Sigmoid colon (tissue), 7 donors: ENCODE measurements around the gene MYL11. TPM values are rescaled to one million over a fixed set of nuclear protein-coding genes. Genes with fewer than 3 reads are reported as not detected.

Experiments
- DNase-seq: peaks from one replicate; pipeline ENCODE4 v3.0.0-alpha.2; 2019
- H3K27ac ChIP-seq, 4 donors: fragments of 200-600 bp; sonication (generic); one replicate each; pipeline ENCODE4 v1.5.1; 2016 to 2019; ENCODE audit warnings: mild to moderate bottlenecking in 1 of 4
- H3K27me3 ChIP-seq, 3 donors: fragments of 200-600 bp; sonication (generic); one replicate each; pipeline ENCODE4 v1.5.1; 2019; ENCODE audit warnings: mild to moderate bottlenecking in 1 of 3
- H3K36me3 ChIP-seq, 4 donors: fragments of 200-600 bp; sonication (generic); one replicate each; pipeline ENCODE4 v1.5.1; 2016 to 2019
- H3K4me1 ChIP-seq, 4 donors: fragments of 200-600 bp; sonication (generic); one replicate each; pipeline ENCODE4 v1.5.1; 2017 to 2019
- H3K4me3 ChIP-seq, 4 donors: fragments of 200-600 bp; sonication (generic); one replicate each; pipeline ENCODE4 v1.5.1; 2017 to 2019; ENCODE audit warnings: mild to moderate bottlenecking in 2 of 4, moderate library complexity in 1 of 4
- H3K9me3 ChIP-seq, 4 donors: fragments of 200-600 bp in 3 of 4; sonication (generic) in 3 of 4; one replicate each; pipeline versions ENCODE4 v1.5.1 to v1.6.1; 2013 to 2019
- EP300 ChIP-seq, 4 donors: sonication (generic); formaldehyde crosslinking; IDR thresholded peaks; one replicate each; pipeline ENCODE4 v1.6.1; 2017; ENCODE audit warnings: antibody characterized with exemption in 4 of 4
- POLR2A ChIP-seq, 2 donors: fragments of 450-650 bp; IDR thresholded peaks; one replicate each; pipeline ENCODE4 v1.6.1; 2016; ENCODE audit warnings: antibody characterized with exemption in 2 of 2, mild to moderate bottlenecking in 2 of 2, moderate library complexity in 2 of 2
- POLR2AphosphoS5 ChIP-seq, 4 donors: sonication (generic); formaldehyde crosslinking; IDR thresholded peaks; one replicate each; pipeline ENCODE4 v1.6.1; 2017; ENCODE audit warnings: antibody characterized with exemption in 4 of 4
- WGBS, 2 donors: extraction: QIAGEN DNeasy Blood & Tissue Kit; methylation state at CpG; one replicate each; pipeline ENCODE4 v1.1.7; 2013; 5-methylcytosine and 5-hydroxymethylcytosine counted together
- intact Hi-C: fragments of 100-400 bp; cut with DNase I; formaldehyde crosslinking; loops from one replicate; pipeline ENCODE4 v1.15.1; 2023
- polyA plus RNA-seq, 3 donors: library from polyadenylated mRNA; stranded (reverse); fragments of 200-250 nt; gene quantifications; one replicate each; pipeline ENCODE4 v1.2.3, GENCODE V29; 2013
- total RNA-seq, 4 donors: library from RNA; depleted of rRNA; stranded (reverse); fragments of >200 nt; gene quantifications; one replicate each; pipeline ENCODE4 v1.1.0, GENCODE V29; 2016
- TF ChIP-seq, protein P1 (sequence below), 4 experiments: fragments of 450-650 bp in 3 of 4; fragments of 200-600 bp in 1 of 4; IDR thresholded peaks; one replicate each; pipeline ENCODE4 v1.5.1; 2016 to 2019; ENCODE audit warnings: antibody characterized with exemption in 4 of 4, mild to moderate bottlenecking in 3 of 4, moderate library complexity in 2 of 4
- donor health status: healthy with polysubstance abuse.
- donor health status: Bipolar disorder and iron deficiency.
- donor health status: healthy.

Gene MYL11
- total and polyA plus RNA-seq, 7 donors: not detected

DNA sequence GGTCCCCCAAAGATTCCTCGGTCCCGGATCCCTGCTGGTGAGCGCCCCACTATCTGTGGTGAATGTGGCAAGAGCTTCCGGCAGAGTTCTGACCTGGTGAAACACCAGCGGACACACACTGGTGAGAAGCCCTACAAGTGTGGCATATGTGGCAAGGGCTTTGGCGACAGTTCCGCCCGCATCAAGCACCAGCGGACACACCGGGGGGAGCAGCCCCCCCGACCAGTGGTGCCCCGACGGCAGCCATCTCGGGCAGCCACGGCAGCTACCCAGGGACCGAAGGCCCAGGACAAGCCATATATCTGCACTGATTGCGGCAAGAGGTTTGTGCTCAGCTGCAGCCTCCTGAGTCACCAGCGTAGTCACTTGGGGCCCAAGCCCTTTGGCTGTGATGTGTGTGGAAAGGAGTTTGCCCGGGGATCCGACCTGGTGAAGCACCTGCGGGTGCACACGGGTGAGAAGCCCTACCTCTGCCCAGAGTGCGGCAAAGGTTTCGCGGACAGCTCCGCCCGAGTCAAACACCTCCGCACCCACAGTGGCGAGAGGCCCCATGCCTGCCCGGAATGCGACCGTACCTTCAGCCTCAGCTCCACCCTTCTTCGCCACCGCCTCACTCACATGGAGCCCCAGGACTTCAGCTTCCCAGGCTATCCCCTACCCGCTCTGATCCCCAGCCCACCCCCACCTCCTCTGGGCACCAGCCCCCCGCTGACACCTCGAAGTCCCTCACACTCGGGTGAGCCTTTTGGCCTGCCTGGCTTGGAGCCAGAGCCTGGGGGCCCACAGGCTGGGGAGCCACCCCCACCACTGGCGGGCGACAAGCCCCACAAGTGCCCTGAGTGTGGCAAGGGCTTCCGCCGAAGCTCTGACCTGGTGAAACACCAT is 23.4 kb downstream of the MYL11 start:
- peaks cover 10 to 19% (median 12%) of the 10 kb centered on the region in 4 donors for H3K36me3 ChIP-seq
- TF ChIP-seq EP300 (IDR thresholded peaks at IDR 0.05) (no peak), POLR2A (IDR thresholded peaks at IDR 0.05) (no peak), POLR2AphosphoS5 (IDR thresholded peaks at IDR 0.05) (no peak)
- TF ChIP-seq, protein P1, sequence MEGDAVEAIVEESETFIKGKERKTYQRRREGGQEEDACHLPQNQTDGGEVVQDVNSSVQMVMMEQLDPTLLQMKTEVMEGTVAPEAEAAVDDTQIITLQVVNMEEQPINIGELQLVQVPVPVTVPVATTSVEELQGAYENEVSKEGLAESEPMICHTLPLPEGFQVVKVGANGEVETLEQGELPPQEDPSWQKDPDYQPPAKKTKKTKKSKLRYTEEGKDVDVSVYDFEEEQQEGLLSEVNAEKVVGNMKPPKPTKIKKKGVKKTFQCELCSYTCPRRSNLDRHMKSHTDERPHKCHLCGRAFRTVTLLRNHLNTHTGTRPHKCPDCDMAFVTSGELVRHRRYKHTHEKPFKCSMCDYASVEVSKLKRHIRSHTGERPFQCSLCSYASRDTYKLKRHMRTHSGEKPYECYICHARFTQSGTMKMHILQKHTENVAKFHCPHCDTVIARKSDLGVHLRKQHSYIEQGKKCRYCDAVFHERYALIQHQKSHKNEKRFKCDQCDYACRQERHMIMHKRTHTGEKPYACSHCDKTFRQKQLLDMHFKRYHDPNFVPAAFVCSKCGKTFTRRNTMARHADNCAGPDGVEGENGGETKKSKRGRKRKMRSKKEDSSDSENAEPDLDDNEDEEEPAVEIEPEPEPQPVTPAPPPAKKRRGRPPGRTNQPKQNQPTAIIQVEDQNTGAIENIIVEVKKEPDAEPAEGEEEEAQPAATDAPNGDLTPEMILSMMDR (IDR thresholded peaks at IDR 0.05): no peak
- WGBS, 2 donors: 92 to 94% methylated on average over 42 of the region's 42 CpGs
- no peak overlapping the region for H3K4me3 ChIP-seq
- peaks cover 0 to 50% (median 46%) of the 10 kb centered on the region in 4 donors for H3K4me1 ChIP-seq
- H3K9me3 ChIP-seq: no peaks in the 10 kb centered on the region
- no peaks in the 10 kb centered on the region for H3K27me3 ChIP-seq
- no peak for DNase-seq
- intact Hi-C loops: no loop called here
- peak overlapping the region in 3 of 4 donors; percentile 89 to 96 (median 94) for H3K27ac ChIP-seq

GRCh38 chr16:30398661-30399434 is 24.2 kb downstream of the MYL11 start:
- H3K4me1 ChIP-seq: peaks cover 0 to 50% (median 46%) of the 10 kb centered on the region in 4 donors
- H3K27me3 ChIP-seq: no peaks in the 10 kb centered on the region
- H3K9me3 ChIP-seq: no peaks in the 10 kb centered on the region
- intact Hi-C loops: no loop called here
- peaks cover 10 to 19% (median 12%) of the 10 kb centered on the region in 4 donors for H3K36me3 ChIP-seq
- no peak overlapping the region for H3K4me3 ChIP-seq
- peak overlapping the region; percentile 83 to 96 (median 92) for H3K27ac ChIP-seq
- no peak for DNase-seq
- 84 to 86% methylated on average over 23 of the region's 23 CpGs for WGBS, 2 donors
- TF ChIP-seq, protein P1 (IDR thresholded peaks at IDR 0.05): no peak
- TF ChIP-seq POLR2A (IDR thresholded peaks at IDR 0.05) (no peak), POLR2AphosphoS5 (IDR thresholded peaks at IDR 0.05) (no peak), EP300 (IDR thresholded peaks at IDR 0.05) (no peak)

GRCh38 chr16:30399435-30400186 is 25.0 kb downstream of the MYL11 start:
- Histone ChIP-seq H3K4me3 (peak overlapping the region; percentile 34 to 61 (median 60)), H3K9me3 (no peaks in the 10 kb centered on the region), H3K4me1 (peaks cover 0 to 44% (median 39%) of the 10 kb centered on the region in 4 donors), H3K27me3 (no peaks in the 10 kb centered on the region), H3K36me3 (peaks cover 10 to 19% (median 12%) of the 10 kb centered on the region in 4 donors), H3K27ac (peak overlapping the region; percentile 83 to 96 (median 92))
- TF ChIP-seq EP300 (IDR thresholded peaks at IDR 0.05): no peak
- TF ChIP-seq POLR2A (IDR thresholded peaks at IDR 0.05): no peak
- no peak for DNase-seq
- intact Hi-C loops: no loop called here
- 20 to 23% methylated on average over 12 of the region's 12 CpGs for WGBS, 2 donors

GRCh38 chr16:30401768-30402425 is 27.3 kb downstream of the MYL11 start:
- peak overlapping the region in 3 of 4 donors; percentile 89 to 96 (median 94) for H3K27ac ChIP-seq
- peaks cover 0 to 35% (median 30%) of the 10 kb centered on the region in 4 donors for H3K4me1 ChIP-seq
- no peak overlapping the region for H3K4me3 ChIP-seq
- H3K27me3 ChIP-seq: no peaks in the 10 kb centered on the region
- H3K36me3 ChIP-seq: peaks cover 10 to 19% (median 12%) of the 10 kb centered on the region in 4 donors
- no peak for TF ChIP-seq POLR2A (IDR thresholded peaks at IDR 0.05)
- TF ChIP-seq EP300 (IDR thresholded peaks at IDR 0.05): no peak
- TF ChIP-seq, protein P1 (IDR thresholded peaks at IDR 0.05): no peak
- no peak for TF ChIP-seq POLR2AphosphoS5 (IDR thresholded peaks at IDR 0.05)
- 58 to 80% methylated on average over 8 of the region's 8 CpGs for WGBS, 2 donors
- DNase-seq: no peak
- H3K9me3 ChIP-seq: no peaks in the 10 kb centered on the region
- intact Hi-C loops: no loop called here
